C4-2B (cell line): ENCODE data around the gene PARP15.

ENCODE experiments used
- ZFX ChIP-seq: fragments of 450-650 bp; IDR thresholded peaks from 2 replicates; pipeline ENCODE4 v1.6.1; 2017
- TF ChIP-seq, protein P1 (sequence below): fragments of 450-650 bp; conservative IDR thresholded peaks from 2 replicates; pipeline ENCODE4 v1.5.1; 2017; ENCODE audit warnings: mild to moderate bottlenecking

DNA sequence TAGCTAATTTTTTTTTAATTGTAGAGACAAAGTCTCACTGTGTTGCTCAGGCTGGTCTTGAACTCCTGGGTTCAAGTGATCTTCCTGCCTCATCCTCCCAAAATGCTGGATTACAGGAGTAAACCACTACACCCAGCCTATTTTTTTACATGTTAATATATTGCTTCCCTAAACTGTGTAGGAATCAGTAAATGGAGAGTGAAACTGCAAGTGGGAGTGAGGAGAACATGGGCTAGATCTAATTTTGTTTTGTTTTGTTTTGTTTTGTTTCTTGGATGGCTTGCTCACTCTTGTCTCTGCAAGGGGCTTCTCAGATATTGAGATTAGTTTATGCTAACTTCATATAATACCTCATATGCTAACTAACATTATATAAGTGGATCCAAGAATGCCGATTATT lies 31.5 kb downstream of the PARP15 start:
- TF ChIP-seq, protein P1, sequence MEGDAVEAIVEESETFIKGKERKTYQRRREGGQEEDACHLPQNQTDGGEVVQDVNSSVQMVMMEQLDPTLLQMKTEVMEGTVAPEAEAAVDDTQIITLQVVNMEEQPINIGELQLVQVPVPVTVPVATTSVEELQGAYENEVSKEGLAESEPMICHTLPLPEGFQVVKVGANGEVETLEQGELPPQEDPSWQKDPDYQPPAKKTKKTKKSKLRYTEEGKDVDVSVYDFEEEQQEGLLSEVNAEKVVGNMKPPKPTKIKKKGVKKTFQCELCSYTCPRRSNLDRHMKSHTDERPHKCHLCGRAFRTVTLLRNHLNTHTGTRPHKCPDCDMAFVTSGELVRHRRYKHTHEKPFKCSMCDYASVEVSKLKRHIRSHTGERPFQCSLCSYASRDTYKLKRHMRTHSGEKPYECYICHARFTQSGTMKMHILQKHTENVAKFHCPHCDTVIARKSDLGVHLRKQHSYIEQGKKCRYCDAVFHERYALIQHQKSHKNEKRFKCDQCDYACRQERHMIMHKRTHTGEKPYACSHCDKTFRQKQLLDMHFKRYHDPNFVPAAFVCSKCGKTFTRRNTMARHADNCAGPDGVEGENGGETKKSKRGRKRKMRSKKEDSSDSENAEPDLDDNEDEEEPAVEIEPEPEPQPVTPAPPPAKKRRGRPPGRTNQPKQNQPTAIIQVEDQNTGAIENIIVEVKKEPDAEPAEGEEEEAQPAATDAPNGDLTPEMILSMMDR = no peak
- TF ChIP-seq ZFX = no peak
